Peyer's patch (tissue), 4 donors: ENCODE measurements around the gene EPO.

Experiments used
- POLR2A ChIP-seq, 2 donors: fragments of 450-650 bp; IDR thresholded peaks; one replicate each; pipeline ENCODE4 v1.5.1; 2017; ENCODE audit warnings: antibody characterized with exemption in 2 of 2, mild to moderate bottlenecking in 2 of 2, moderate library complexity in 2 of 2
- TF ChIP-seq, protein P1 (sequence below), 6 experiments: fragments of 450-650 bp in 4 of 6; fragments of 200-600 bp in 2 of 6; sonication (generic) in 1 of 6; IDR thresholded peaks; one replicate each; pipeline ENCODE4 v1.5.1; 2017 to 2019; ENCODE audit warnings: antibody characterized with exemption in 6 of 6, mild to moderate bottlenecking in 3 of 6, moderate library complexity in 1 of 6

DNA sequence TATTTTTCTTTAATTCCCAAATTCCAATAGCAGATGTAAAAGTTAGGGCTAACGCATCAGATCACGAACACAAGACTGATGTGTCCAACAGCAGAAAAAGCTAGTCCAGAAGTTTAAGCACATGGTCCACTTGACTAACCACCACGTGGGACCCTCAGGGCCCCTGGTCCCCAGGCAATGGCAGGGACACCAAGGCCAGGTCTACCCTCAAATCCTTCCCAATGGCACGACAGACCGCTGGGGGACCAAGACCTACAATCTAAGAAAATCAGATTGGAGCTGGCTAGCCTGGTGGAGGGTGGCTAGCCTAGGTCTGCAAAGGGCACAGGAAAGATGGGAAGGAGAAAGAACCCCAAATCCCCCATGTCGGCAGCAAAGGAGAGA is 27.7 kb upstream of the EPO start:
- no peak for TF ChIP-seq POLR2A (IDR thresholded peaks at IDR 0.05)
- TF ChIP-seq, protein P1, sequence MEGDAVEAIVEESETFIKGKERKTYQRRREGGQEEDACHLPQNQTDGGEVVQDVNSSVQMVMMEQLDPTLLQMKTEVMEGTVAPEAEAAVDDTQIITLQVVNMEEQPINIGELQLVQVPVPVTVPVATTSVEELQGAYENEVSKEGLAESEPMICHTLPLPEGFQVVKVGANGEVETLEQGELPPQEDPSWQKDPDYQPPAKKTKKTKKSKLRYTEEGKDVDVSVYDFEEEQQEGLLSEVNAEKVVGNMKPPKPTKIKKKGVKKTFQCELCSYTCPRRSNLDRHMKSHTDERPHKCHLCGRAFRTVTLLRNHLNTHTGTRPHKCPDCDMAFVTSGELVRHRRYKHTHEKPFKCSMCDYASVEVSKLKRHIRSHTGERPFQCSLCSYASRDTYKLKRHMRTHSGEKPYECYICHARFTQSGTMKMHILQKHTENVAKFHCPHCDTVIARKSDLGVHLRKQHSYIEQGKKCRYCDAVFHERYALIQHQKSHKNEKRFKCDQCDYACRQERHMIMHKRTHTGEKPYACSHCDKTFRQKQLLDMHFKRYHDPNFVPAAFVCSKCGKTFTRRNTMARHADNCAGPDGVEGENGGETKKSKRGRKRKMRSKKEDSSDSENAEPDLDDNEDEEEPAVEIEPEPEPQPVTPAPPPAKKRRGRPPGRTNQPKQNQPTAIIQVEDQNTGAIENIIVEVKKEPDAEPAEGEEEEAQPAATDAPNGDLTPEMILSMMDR (IDR thresholded peaks at IDR 0.05), result no peak
